GM21825 (cell line): ENCODE results near the gene TLK2.
A peak's percentile ranks its signal among the peaks of the same experiment; 100 is the strongest.

ENCODE experiments used
- ATAC-seq: cut with Tn5 transposase; IDR thresholded peaks from one replicate; pipeline ENCODE4 v1.9.1; 2021; ENCODE audit warnings: mild to moderate bottlenecking, moderate library complexity; ENCODE audit not compliant: unreplicated experiment

Gene TLK2

DNA sequence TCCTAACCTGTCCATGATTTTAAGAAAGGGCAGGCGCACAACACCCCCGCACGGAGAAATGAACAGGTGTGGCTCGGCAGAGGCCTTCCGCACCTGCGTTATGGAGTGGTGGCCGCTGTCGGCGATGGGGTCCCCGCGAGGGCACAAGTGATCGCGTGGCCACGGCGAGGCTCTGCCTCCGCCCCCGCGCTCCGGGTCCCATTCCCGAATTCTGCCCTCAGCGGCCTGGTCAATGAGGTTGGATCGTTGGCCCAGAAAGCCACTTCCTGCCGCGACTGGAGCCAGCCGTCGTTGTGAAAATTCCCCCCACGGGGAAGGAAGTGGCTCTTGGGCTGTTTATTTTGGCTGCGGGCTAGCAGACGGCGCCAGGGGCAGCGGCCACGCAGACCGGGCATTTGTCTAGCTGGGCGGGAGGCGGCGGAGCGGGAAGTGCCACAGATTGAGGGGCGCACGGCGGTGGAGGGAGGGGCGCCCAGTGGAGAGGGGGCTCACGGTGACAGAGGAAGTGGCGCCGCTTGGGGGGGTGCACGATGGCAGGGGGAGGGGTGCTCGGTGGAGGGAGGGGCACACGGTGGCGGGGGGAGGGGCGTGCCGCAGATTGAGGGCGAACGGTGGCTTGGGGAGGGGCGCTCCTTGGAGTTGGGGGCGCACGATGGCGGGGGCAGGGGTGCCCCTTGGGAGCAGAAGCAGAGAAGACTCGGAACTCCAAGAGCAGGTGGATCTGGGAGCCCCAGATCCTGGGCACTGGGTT lies 173.8 kb downstream of the TLK2 start:
- no peak for ATAC-seq

DNA sequence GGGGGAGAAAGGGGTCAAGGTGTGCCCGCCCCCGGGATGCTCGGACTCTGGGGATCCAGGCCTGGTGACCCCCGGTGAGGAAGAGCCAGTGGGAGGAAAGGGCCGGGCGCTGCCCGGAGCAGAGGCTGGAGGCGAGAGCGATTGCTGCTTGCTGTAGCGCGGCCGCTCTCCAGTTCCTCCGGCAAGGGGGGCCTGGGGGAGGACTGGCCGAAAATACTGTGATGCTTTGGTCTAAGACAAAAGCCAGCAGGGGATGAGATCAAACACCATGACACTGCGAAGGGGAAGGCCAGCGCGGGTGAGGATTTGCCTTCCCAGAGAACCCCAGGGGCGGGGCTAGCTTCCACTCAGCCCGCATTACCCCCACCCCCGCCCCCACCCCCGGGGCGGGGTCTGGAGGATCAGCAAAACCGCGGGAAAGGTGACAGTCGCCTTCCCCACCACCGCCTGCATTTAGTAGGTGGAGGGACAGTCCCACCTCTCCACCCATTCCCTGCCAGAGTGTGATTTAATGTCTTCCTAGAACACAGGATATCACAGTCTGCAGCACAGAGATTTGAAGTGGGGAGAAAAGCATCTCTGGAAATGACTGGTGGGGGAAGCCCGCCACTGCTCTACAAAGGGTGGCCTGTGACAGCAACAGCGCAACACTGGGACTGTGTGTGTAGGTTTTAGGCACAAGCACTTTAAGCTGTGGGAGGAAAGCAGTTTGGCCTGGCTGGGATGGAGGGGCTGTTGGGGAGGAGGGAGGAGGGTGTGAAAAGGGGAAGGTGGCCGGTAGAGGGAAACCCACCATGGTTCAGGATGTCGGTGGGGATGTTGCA lies 174.6 kb downstream of the TLK2 start:
- ATAC-seq: peak; percentile 85

DNA sequence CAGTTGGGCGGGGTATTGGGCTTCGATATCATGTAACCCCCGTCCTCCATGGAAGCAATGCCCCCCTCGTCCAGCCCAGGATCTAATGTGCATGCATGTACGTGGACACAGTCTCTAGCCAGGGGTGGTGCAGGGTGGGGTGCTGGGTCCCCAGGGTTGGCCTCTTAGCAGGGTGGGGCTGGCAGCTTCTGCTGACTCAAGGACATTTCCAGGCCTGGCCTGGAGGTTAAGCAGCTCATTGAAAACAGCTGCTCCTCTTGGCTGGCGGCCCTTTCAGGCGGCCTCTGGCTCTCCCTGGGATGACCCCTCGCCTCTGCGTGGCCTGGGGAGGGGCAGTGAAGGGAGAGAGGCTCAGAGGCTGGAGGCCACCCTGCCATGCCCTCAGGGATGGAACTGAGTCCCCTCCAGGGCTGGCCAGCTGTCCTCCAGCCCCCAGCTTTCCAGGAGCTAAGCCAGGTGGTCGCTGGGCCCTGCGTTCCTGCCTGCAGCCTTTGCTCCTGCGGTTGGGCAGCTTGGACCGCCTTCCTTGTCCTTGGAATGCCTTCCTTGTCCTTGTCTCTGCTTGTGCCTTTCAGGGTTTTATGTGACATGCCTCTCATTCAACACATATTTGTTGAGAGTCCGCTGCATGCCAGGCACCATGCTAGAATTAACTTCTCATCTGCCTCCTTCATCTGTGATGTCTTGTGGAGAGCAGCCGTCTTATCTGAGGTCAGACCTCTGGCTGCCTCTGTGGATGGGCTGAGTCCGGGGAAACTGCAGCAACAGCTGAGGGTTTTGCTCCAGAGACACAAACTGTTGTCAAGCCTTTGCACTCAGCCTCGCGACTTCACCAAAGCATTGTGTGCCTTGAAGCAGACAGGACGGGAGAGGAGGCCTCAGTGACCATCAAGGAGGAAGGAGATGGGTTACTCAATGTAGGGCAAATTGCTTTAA lies 175.5 kb downstream of the TLK2 start:
- ATAC-seq: no peak

DNA sequence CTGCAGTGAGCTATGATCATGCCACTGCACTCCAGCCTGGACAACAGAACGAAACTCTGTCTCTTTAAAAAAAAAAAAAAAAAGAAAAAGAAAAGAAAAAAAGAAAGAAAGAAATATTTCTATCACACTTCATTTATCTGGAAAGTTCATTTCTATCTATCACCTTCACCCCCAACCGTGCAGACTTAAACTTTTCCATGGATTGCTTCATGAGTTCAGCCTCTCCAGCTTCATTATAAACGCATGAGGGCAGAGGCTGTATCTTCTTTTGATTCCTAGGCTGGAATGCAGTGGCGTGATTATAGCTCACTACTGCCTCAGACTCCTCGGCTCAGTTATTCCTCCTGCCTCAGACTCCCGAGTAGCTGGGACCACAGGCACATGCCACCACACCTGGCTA lies 177.0 kb downstream of the TLK2 start:
- ATAC-seq: no peak

DNA sequence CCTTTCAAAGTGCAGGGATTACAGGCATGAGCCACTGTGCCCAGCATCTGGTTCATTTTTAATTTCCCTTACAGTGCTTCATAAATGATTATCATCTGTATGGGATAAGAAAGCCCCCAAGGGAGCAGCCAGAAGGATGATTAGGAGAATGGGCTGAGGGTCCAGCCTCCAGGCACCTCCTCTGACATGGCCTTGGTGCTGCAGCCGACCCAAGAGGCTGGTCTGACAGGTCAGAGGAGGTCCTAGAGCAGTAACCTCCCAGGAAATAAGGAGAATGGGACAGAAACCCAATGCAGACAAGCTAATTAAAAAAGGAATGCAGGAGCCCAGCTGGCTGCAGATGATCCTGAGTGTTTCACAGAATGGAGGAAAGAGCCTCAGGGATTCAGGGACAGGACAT lies 177.8 kb downstream of the TLK2 start:
- no peak for ATAC-seq

DNA sequence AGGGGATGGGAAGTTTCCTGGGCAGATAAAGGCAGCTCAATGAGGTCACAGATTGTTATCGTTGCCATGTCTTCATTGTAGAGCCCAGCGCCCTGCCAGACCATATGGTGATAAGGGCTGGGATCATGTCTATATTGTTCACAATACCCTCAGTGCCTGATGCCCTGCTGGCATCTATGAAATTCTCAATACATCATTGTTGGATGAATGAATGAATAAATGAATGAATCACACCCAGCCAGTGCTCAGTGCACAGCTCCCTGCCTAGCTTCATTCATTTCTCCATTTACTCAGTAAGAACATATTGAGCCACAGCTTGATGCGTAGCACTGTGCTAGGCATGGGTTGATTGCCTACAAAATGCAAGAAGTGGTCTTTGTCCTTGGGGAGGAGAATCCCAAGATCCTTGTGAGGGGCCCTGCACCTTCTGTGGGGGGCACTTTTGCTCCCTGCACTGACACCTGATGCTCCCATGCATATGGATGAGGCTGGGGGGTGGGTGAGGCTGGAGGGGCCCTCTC lies 178.6 kb downstream of the TLK2 start:
- no peak for ATAC-seq

DNA sequence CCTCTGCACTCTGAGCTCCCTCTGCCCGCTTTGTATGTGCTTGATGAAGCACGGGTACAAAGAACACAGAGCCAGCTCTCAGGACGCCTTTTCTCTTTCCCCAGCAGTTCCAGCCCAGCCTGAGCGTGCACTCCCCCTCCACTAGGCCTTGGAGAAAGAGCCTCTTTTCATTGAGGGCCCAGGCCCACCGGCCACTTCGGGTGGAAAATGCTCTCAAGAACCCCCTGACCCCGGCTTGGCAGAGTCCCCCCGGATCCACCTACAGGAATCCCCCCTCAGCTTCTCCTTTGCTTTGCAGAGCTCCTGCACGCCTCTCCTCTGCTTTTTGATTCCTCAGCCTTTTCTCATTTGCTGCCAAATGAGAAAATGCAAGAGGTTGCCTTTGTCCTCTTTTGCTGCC lies 179.1 kb downstream of the TLK2 start:
- no peak for ATAC-seq

DNA sequence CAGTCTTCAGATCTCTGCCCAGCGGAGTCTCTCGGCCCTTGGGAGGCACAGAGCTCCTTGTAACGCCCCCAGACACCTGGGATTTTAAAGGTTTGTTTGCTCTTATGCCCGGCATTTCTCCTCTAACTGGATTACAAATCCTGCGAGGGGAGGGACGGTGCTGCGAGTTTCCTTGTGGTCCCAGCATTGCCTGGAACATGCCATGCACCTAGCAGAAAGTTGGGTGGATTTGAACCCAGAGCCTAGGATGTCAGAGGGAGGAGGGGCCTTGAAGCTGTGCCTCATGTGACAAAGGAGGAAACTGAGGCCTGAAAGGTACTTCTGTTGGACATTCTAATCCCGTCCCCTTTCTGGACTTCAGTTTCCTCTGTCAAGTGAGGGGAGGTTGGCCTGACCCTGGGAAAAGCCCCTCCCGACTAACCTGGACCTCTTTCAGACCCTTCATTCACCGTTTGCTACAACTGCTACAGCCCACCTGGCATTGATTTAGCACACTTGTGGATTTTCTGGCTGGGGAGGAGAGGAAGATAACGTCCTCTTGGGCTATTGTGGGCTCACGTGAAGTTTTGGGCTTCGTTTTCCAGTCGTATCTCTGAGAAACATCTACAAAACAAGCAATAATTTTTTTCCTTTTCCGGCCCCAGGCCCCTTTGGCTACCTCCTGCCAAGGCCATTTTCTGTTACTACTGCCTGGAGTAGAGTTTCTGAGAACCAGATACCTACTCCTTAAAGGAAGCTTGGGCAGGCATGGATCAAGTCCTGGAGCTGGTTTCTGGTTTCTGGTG lies 179.7 kb downstream of the TLK2 start:
- ATAC-seq: no peak

DNA sequence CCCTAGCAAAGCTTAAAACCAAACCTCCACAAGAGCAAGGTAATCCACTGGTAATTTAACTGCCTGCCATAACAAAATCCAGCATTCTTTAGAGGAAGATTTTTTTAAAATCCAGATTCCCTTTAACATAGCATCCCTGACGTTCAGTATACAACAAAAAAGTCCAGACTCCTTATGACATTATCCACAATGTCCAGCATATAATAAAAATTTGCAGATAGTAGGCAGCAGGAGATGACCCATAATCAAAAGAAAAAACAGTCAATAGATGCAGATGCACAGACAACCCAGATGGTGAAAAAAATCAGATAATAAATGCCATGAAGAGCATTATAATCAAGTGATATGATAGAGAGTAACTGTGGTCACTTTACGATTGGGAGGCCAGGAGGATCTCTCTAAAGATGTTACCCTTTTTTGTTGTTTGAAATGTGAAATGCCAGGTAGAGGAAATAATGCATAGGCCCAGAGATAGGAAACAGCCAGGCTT lies 182.0 kb downstream of the TLK2 start:
- ATAC-seq: no peak

DNA sequence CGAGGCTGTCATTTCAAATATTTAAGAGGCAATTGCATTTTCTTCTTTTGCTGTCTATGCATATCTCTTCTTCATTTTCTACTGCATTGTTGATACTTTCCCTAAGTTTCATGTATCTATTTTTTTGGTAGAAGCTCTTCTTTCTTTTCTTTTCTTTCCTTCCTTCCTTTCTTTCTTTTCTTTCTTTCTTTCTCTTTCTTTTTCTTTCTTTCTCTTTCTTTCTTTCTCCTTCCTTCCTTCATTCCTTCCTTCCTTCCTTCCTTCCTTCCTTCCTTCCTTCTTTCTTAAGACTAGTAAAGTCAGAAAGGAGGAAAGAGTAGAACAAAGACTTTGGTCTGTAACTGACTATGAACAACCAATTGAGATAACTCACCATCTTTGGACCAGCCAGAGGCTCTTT lies 182.7 kb downstream of the TLK2 start:
- ATAC-seq: no peak

DNA sequence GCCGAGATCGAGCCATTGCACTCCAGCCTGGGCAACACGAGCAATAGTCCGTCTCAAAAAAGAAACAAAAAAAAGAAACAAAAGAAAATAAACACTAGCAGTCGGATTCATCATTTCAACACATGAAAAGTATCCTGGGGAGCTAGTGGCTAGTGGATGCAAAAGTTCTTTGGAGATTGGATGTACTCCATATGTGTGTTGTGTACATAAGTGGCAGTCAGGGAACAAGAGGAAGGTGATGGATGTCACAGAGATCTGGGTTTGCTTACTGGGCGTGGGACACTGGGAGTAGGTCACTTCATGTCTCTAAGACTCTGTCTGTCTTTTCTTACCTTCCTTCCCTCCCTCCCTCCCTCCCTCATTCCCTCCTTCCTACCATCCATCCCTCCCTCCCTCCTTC lies 184.2 kb downstream of the TLK2 start:
- ATAC-seq: no peak
